Mesothelial cell of epicardium (in vitro differentiated cells): Measurements from ENCODE around the gene FMN2. TPM values are rescaled to one million over a fixed set of nuclear protein-coding genes. Genes with fewer than 3 reads are reported as not detected.

Experiments used
- DNase-seq, 2 experiments: peaks; one replicate each; pipeline ENCODE4 v3.0.0; 2021; ENCODE audit warnings: low spot score in 2 of 2; ENCODE audit not compliant: unreplicated experiment in 2 of 2
- H3K27ac Mint-ChIP-seq: 2 replicates; pipeline ENCODE4 v1.8.0; 2021; ENCODE audit warnings: mixed read lengths
- H3K27me3 Mint-ChIP-seq: 2 replicates; pipeline ENCODE4 v1.8.0; 2021; ENCODE audit warnings: low read depth, mixed read lengths
- H3K36me3 Mint-ChIP-seq: 2 replicates; pipeline ENCODE4 v1.8.0; 2021; ENCODE audit warnings: mixed read lengths
- H3K4me1 Mint-ChIP-seq: 2 replicates; pipeline ENCODE4 v1.8.0; 2021; ENCODE audit warnings: mixed read lengths
- H3K4me3 Mint-ChIP-seq: 2 replicates; pipeline ENCODE4 v1.8.0; 2021; ENCODE audit warnings: mild to moderate bottlenecking, moderate library complexity, mixed read lengths
- H3K9me3 Mint-ChIP-seq: 2 replicates; pipeline ENCODE4 v1.8.0; 2021; ENCODE audit warnings: mixed read lengths
- CTCF ChIP-seq: fragments of 200-600 bp; sonication (generic); IDR thresholded peaks from one replicate; pipeline ENCODE4 v1.5.0; 2021; ENCODE audit warnings: antibody characterized with exemption; ENCODE audit not compliant: unreplicated experiment
- total RNA-seq: library from RNA; stranded (reverse); gene quantifications from 3 replicates; pipeline ENCODE4 v1.2.1, GENCODE V29; 2021

The FMN2 gene
- total RNA-seq, 1 donor from 2014 or later = 0.54 TPM

GRCh38 chr1:240189386-240189989 lies 97.8 kb downstream of the FMN2 start:
- TF ChIP-seq CTCF = peak; percentile 92
- no peaks in the 10 kb centered on the region for H3K9me3 Mint-ChIP-seq
- peaks cover 49% of the 10 kb centered on the region for H3K27me3 Mint-ChIP-seq
- H3K36me3 Mint-ChIP-seq = no peaks in the 10 kb centered on the region
- H3K4me3 Mint-ChIP-seq = no peak overlapping the region
- H3K4me1 Mint-ChIP-seq = peaks cover 2% of the 10 kb centered on the region
- no peak overlapping the region for H3K27ac Mint-ChIP-seq
- DNase-seq = peak in 1 of 2 experiments; percentile 41

GRCh38 chr1:240190881-240191401 lies 99.3 kb downstream of the FMN2 start:
- H3K27ac Mint-ChIP-seq = no peak overlapping the region
- DNase-seq = no peak
- peaks cover 36% of the 10 kb centered on the region for H3K27me3 Mint-ChIP-seq
- no peak overlapping the region for H3K4me3 Mint-ChIP-seq
- H3K9me3 Mint-ChIP-seq = no peaks in the 10 kb centered on the region
- H3K4me1 Mint-ChIP-seq = peaks cover 2% of the 10 kb centered on the region
- H3K36me3 Mint-ChIP-seq = no peaks in the 10 kb centered on the region
- TF ChIP-seq CTCF = no peak

- no peaks in the 10 kb centered on the region for H3K9me3 Mint-ChIP-seq
- peaks cover 26% of the 10 kb centered on the region for H3K27me3 Mint-ChIP-seq
- H3K36me3 Mint-ChIP-seq = no peaks in the 10 kb centered on the region
- no peak overlapping the region for H3K27ac Mint-ChIP-seq
- DNase-seq = no peak
- TF ChIP-seq CTCF = no peak
- H3K4me1 Mint-ChIP-seq = peaks cover 2% of the 10 kb centered on the region
- no peak overlapping the region for H3K4me3 Mint-ChIP-seq
Observed at GRCh38 chr1:240192851-240193250, 101.2 kb downstream of the FMN2 start.

GRCh38 chr1:240193679-240194078 lies 102.0 kb downstream of the FMN2 start:
- TF ChIP-seq CTCF = no peak
- no peak overlapping the region for H3K27ac Mint-ChIP-seq
- no peak for DNase-seq
- H3K4me1 Mint-ChIP-seq = peaks cover 2% of the 10 kb centered on the region
- peaks cover 22% of the 10 kb centered on the region for H3K27me3 Mint-ChIP-seq
- H3K9me3 Mint-ChIP-seq = no peaks in the 10 kb centered on the region
- H3K4me3 Mint-ChIP-seq = no peak overlapping the region
- H3K36me3 Mint-ChIP-seq = no peaks in the 10 kb centered on the region

- Mint-ChIP-seq H3K36me3 (no peaks in the 10 kb centered on the region), H3K4me1 (peaks cover 2% of the 10 kb centered on the region), H3K9me3 (no peaks in the 10 kb centered on the region), H3K27ac (no peak overlapping the region), H3K27me3 (peaks cover 22% of the 10 kb centered on the region), H3K4me3 (no peak overlapping the region)
- no peak for DNase-seq
- no peak for TF ChIP-seq CTCF
Observed at GRCh38 chr1:240194120-240194519, 102.4 kb downstream of the FMN2 start.

GRCh38 chr1:240198376-240198775 lies 106.7 kb downstream of the FMN2 start:
- no peak for TF ChIP-seq CTCF
- no peak overlapping the region for H3K4me3 Mint-ChIP-seq
- peaks cover 17% of the 10 kb centered on the region for H3K9me3 Mint-ChIP-seq
- peaks cover 6% of the 10 kb centered on the region for H3K27me3 Mint-ChIP-seq
- no peak overlapping the region for H3K27ac Mint-ChIP-seq
- DNase-seq = no peak
- peaks cover 4% of the 10 kb centered on the region for H3K36me3 Mint-ChIP-seq
- peaks cover 5% of the 10 kb centered on the region for H3K4me1 Mint-ChIP-seq
